Kidney epithelial cell (primary cell): ENCODE results near the gene GJB6. TPM values are rescaled to one million over a fixed set of nuclear protein-coding genes. Genes with fewer than 3 reads are reported as not detected.
A peak's percentile ranks its signal among the peaks of the same experiment; 100 is the strongest.

Experiments used
- DNase-seq: peaks from one replicate; pipeline ENCODE4 v3.0.0-alpha.2; 2010; ENCODE audit warnings: low read depth
- H3K27me3 ChIP-seq: 2 replicates; pipeline ENCODE4 v1.6.0; 2011; ENCODE audit warnings: low read length; ENCODE audit not compliant: control insufficient read depth, insufficient read depth
- H3K36me3 ChIP-seq: 2 replicates; pipeline ENCODE4 v1.5.1; 2011; ENCODE audit warnings: low read length; ENCODE audit not compliant: control insufficient read depth, insufficient read depth
- H3K4me3 ChIP-seq: 2 replicates; pipeline ENCODE4 v1.5.1; 2011; ENCODE audit warnings: low read depth, mild to moderate bottlenecking, control low read depth, low read length
- CTCF ChIP-seq: IDR thresholded peaks from 2 replicates; pipeline ENCODE4 v1.5.1; 2011; ENCODE audit warnings: mild to moderate bottlenecking, moderate library complexity, low read length, control low read depth, inconsistent platforms; ENCODE audit not compliant: insufficient read depth, poor library complexity, severe bottlenecking
- total RNA-seq: library from RNA; depleted of rRNA; stranded (reverse); fragments of >200 nt; gene quantifications from 2 replicates; pipeline ENCODE4 v1.2.3, GENCODE V29; 2015

The GJB6 gene
- total RNA-seq, 1 donor from 2014 or later, result 1.9 TPM

- Histone ChIP-seq H3K4me3 (peak within 1 kb of the TSS; percentile 37), H3K36me3 (no peaks in the 10 kb centered on the region), H3K27me3 (peaks cover 16% of the 10 kb centered on the region)
- no peak for TF ChIP-seq CTCF
- DNase-seq, result no peak
Observed at GRCh38 chr13:20192836-20193161, 39.3 kb downstream of the GJB6 start, which contains the start of gene GJB2. TSS of gene GJB2 (minus strand) at chr13:20192938. CDS start at chr13:20189581, 3,357 bp downstream.

DNA sequence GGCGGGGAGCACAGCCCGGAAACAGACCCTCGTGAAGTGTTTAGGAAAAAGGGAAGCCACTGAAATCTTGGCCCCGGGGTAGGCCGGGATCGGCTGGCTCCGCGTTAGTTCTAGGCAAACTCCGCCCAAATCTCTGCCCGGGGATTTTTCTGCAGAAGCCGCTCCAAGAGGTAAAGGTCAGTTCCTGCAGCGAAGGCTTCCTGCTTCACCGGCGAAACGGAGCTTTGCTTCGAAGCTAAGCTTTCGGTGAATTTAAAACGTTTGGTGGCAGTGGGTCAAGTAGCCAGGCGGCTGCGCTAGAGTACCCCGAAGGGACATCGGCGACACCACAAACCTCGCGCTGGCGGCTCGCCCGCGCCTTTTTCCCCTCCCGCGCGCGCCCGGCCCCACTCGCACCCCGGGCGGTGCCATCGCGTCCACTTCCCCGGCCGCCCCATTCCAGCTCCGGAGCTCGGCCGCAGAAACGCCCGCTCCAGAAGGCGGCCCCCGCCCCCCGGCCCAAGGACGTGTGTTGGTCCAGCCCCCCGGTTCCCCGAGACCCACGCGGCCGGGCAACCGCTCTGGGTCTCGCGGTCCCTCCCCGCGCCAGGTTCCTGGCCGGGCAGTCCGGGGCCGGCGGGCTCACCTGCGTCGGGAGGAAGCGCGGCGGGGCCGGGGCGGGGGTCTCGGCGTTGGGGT, 39.8 kb downstream of the GJB6 start:
- TF ChIP-seq CTCF, result no peak
- no peaks in the 10 kb centered on the region for H3K36me3 ChIP-seq
- peaks cover 16% of the 10 kb centered on the region for H3K27me3 ChIP-seq
- no peak for DNase-seq
- H3K4me3 ChIP-seq, result peak overlapping the region; percentile 37

- Histone ChIP-seq H3K4me3 (peak overlapping the region; percentile 37), H3K36me3 (no peaks in the 10 kb centered on the region), H3K27me3 (peaks cover 16% of the 10 kb centered on the region)
- TF ChIP-seq CTCF, result no peak
- no peak for DNase-seq
Observed at GRCh38 chr13:20191311-20192157, 40.6 kb downstream of the GJB6 start.

- H3K4me3 ChIP-seq, result no peak overlapping the region
- no peak for TF ChIP-seq CTCF
- peak; percentile 45 for DNase-seq
- no peaks in the 10 kb centered on the region for H3K36me3 ChIP-seq
- H3K27me3 ChIP-seq, result peaks cover 16% of the 10 kb centered on the region
Observed at GRCh38 chr13:20190481-20191310, 41.4 kb downstream of the GJB6 start.

DNA sequence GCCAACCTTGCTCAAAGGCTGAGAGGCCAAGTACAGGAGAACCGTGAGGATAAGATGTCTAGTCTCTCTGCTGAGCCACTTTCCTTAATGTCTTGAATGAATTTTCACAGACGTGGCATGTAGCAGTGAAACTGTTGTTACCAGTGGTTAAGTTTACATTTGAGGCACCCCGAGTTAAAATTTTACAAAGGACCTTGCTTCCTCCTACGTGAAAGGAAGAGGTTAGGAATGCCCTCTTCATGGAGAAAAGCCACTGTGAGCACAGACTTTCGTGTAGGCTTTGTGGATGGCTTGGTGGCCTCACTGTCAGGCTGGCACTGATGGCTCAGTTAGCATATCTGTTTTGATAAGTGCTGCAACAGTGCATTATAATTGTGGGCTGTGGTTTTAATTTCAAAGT, 42.0 kb downstream of the GJB6 start:
- peaks cover 16% of the 10 kb centered on the region for H3K27me3 ChIP-seq
- no peak overlapping the region for H3K4me3 ChIP-seq
- no peak for TF ChIP-seq CTCF
- no peaks in the 10 kb centered on the region for H3K36me3 ChIP-seq
- DNase-seq, result no peak
